Activated naive CD8-positive, alpha-beta T cell (primary cell): ENCODE results near the gene GOLGA6B.
"Not testable (repeated sequence)": the region's sequence is repeated elsewhere in the genome, so short reads cannot be mapped to it uniquely, and the experiment has no call there.

ENCODE experiments used
- H3K27ac Mint-ChIP-seq: one replicate; pipeline ENCODE4 v1.8.0; 2021; ENCODE audit warnings: mixed read lengths
- H3K27me3 Mint-ChIP-seq: one replicate; pipeline ENCODE4 v1.8.0; 2021; ENCODE audit warnings: mixed read lengths
- H3K36me3 Mint-ChIP-seq: one replicate; pipeline ENCODE4 v1.8.0; 2021; ENCODE audit warnings: mixed read lengths
- H3K4me1 Mint-ChIP-seq: one replicate; pipeline ENCODE4 v1.8.0; 2021; ENCODE audit warnings: low read depth, mixed read lengths
- H3K4me3 Mint-ChIP-seq: one replicate; pipeline ENCODE4 v1.8.0; 2021; ENCODE audit warnings: mild to moderate bottlenecking, mixed read lengths
- H3K9me3 Mint-ChIP-seq: one replicate; pipeline ENCODE4 v1.8.0; 2021; ENCODE audit warnings: low read depth, mixed read lengths

GOLGA6B gene

GRCh38 chr15:72685925-72686794, 31.7 kb downstream of the GOLGA6B start, which contains the start of the genes BBS4 and HIGD2B:
BBS4 (plus strand) TSS chr15:72686207; CDS start chr15:72686228, 21 bp downstream.
HIGD2B (minus strand) TSS chr15:72686182; CDS start chr15:72676374, 9,808 bp downstream.
- no peaks in the 10 kb centered on the region for H3K9me3 Mint-ChIP-seq

GRCh38 chr15:72688697-72689096, 34.2 kb downstream of the GOLGA6B start:
- H3K27ac Mint-ChIP-seq, result no peak overlapping the region
- no peaks in the 10 kb centered on the region for H3K27me3 Mint-ChIP-seq
- no peak overlapping the region for H3K4me3 Mint-ChIP-seq
- H3K9me3 Mint-ChIP-seq, result no peaks in the 10 kb centered on the region
- H3K4me1 Mint-ChIP-seq, result peaks cover 20% of the 10 kb centered on the region
- peaks cover 2% of the 10 kb centered on the region for H3K36me3 Mint-ChIP-seq

More at GRCh38 chr15:72685925-72686794, 31.7 kb downstream of the GOLGA6B start, which contains the start of the genes BBS4 and HIGD2B:
- H3K36me3 Mint-ChIP-seq, result no peaks in the 10 kb centered on the region
- no peaks in the 10 kb centered on the region for H3K27me3 Mint-ChIP-seq
- H3K27ac Mint-ChIP-seq, result peak within 1 kb of the TSS; percentile 93
- H3K4me1 Mint-ChIP-seq, result peaks cover 20% of the 10 kb centered on the region
- H3K4me3 Mint-ChIP-seq, result peak within 1 kb of the TSS; percentile 95

GRCh38 chr15:72690938-72691337, 36.4 kb downstream of the GOLGA6B start:
- Mint-ChIP-seq H3K4me1 (peaks cover 20% of the 10 kb centered on the region), H3K9me3 (no peaks in the 10 kb centered on the region), H3K27ac (no peak overlapping the region), H3K27me3 (no peaks in the 10 kb centered on the region), H3K36me3 (peaks cover 7% of the 10 kb centered on the region), H3K4me3 (no peak overlapping the region)

GRCh38 chr15:72698938-72699337, 44.4 kb downstream of the GOLGA6B start:
- H3K27ac Mint-ChIP-seq, result no peak overlapping the region
- H3K36me3 Mint-ChIP-seq, result peaks cover 5% of the 10 kb centered on the region
- no peaks in the 10 kb centered on the region for H3K9me3 Mint-ChIP-seq
- H3K4me3 Mint-ChIP-seq, result no peak overlapping the region
- H3K4me1 Mint-ChIP-seq, result peaks cover 11% of the 10 kb centered on the region
- no peaks in the 10 kb centered on the region for H3K27me3 Mint-ChIP-seq

- no peak overlapping the region for H3K27ac Mint-ChIP-seq
- peaks cover 3% of the 10 kb centered on the region for H3K36me3 Mint-ChIP-seq
- H3K27me3 Mint-ChIP-seq, result no peaks in the 10 kb centered on the region
- peaks cover 5% of the 10 kb centered on the region for H3K4me1 Mint-ChIP-seq
- no peaks in the 10 kb centered on the region for H3K9me3 Mint-ChIP-seq
- H3K4me3 Mint-ChIP-seq, result no peak overlapping the region
Observed at GRCh38 chr15:72700076-72700475, 45.6 kb downstream of the GOLGA6B start.

GRCh38 chr15:72706266-72706665, 51.8 kb downstream of the GOLGA6B start:
- Mint-ChIP-seq H3K9me3 (no peaks in the 10 kb centered on the region), H3K4me1 (no peaks in the 10 kb centered on the region), H3K27ac (no peak overlapping the region), H3K36me3 (peaks cover 2% of the 10 kb centered on the region), H3K27me3 (no peaks in the 10 kb centered on the region), H3K4me3 (no peak overlapping the region)

GRCh38 chr15:72708551-72709303, 54.2 kb downstream of the GOLGA6B start:
- not testable (repeated sequence) for H3K4me1 Mint-ChIP-seq, H3K4me3 Mint-ChIP-seq, H3K36me3 Mint-ChIP-seq, H3K27me3 Mint-ChIP-seq, H3K9me3 Mint-ChIP-seq, H3K27ac Mint-ChIP-seq
